GF-D8 (cell line): Measurements from ENCODE around the gene USP17L28.
"Not testable (repeated sequence)": the region's sequence is repeated elsewhere in the genome, so short reads cannot be mapped to it uniquely, and the experiment has no call there.

Source experiments
- DNase-seq: peaks from one replicate; lab custom pipeline; 2025; lab: John Stamatoyannopoulos, UW

USP17L28 gene, protein sequence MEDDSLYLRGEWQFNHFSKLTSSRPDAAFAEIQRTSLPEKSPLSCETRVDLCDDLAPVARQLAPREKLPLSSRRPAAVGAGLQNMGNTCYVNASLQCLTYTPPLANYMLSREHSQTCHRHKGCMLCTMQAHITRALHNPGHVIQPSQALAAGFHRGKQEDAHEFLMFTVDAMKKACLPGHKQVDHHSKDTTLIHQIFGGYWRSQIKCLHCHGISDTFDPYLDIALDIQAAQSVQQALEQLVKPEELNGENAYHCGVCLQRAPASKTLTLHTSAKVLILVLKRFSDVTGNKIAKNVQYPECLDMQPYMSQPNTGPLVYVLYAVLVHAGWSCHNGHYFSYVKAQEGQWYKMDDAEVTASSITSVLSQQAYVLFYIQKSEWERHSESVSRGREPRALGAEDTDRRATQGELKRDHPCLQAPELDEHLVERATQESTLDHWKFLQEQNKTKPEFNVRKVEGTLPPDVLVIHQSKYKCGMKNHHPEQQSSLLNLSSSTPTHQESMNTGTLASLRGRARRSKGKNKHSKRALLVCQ

DNA sequence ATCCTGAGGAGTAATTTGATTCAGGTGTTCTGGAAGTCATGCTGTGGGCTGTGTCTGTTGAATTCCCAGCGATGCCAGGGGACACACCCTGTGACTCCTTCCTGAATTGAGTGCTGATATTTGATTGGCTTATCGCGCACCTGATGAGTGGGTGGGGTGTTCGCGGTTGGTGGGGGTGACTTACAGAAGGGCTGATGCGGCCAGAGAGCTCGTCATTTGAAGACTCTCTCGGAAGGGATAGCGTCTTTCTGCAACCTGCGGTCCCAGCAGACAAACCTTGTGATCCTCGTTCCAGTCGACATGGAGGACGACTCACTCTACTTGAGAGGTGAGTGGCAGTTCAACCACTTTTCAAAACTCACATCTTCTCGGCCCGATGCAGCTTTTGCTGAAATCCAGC is at the start of gene USP17L28:
Gene USP17L28, plus strand, starts transcription at position 301 of the 400 bp plus-strand sequence. Its CDS starts 0 bp downstream, at position 301.
- DNase-seq: not testable (repeated sequence)

DNA sequence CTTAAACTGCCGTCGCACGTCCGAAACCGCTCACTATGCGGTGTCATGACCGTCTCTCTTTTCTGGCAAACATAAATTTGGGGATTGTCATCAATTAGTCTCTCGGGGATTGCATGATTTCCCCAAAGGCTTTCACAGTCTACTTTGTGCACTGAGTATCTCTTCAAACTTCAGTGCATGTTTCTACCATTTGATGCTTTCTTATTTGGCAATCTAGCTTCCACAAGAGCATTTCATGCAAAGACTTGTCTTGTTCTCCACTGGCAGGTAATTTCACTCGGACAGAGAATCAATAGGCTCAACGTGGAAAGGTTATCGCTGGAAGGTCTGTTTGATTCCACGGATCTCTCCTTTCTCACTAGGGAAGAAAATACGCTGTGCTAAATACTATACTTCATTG is 24.5 kb upstream of the USP17L28 start:
- DNase-seq: not testable (repeated sequence)

DNA sequence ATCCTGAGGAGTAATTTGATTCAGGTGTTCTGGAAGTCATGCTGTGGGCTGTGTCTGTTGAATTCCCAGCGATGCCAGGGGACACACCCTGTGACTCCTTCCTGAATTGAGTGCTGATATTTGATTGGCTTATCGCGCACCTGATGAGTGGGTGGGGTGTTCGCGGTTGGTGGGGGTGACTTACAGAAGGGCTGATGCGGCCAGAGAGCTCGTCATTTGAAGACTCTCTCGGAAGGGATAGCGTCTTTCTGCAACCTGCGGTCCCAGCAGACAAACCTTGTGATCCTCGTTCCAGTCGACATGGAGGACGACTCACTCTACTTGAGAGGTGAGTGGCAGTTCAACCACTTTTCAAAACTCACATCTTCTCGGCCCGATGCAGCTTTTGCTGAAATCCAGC is 23.8 kb upstream of the USP17L28 start, which contains the start of gene USP17L24:
Gene USP17L24, plus strand, starts transcription at position 301 of the 400 bp plus-strand sequence. Its CDS starts 0 bp downstream, at position 301.
- not testable (repeated sequence) for DNase-seq

DNA sequence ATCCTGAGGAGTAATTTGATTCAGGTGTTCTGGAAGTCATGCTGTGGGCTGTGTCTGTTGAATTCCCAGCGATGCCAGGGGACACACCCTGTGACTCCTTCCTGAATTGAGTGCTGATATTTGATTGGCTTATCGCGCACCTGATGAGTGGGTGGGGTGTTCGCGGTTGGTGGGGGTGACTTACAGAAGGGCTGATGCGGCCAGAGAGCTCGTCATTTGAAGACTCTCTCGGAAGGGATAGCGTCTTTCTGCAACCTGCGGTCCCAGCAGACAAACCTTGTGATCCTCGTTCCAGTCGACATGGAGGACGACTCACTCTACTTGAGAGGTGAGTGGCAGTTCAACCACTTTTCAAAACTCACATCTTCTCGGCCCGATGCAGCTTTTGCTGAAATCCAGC is 19.1 kb upstream of the USP17L28 start, which contains the start of gene USP17L25:
Gene USP17L25, plus strand, starts transcription at position 301 of the 400 bp plus-strand sequence. Its CDS starts 0 bp downstream, at position 301.
- not testable (repeated sequence) for DNase-seq

DNA sequence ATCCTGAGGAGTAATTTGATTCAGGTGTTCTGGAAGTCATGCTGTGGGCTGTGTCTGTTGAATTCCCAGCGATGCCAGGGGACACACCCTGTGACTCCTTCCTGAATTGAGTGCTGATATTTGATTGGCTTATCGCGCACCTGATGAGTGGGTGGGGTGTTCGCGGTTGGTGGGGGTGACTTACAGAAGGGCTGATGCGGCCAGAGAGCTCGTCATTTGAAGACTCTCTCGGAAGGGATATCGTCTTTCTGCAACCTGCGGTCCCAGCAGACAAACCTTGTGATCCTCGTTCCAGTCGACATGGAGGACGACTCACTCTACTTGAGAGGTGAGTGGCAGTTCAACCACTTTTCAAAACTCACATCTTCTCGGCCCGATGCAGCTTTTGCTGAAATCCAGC is 14.3 kb upstream of the USP17L28 start, which contains the start of gene USP17L26:
Gene USP17L26, plus strand, starts transcription at position 301 of the 400 bp plus-strand sequence. Its CDS starts 0 bp downstream, at position 301.
- DNase-seq: not testable (repeated sequence)

DNA sequence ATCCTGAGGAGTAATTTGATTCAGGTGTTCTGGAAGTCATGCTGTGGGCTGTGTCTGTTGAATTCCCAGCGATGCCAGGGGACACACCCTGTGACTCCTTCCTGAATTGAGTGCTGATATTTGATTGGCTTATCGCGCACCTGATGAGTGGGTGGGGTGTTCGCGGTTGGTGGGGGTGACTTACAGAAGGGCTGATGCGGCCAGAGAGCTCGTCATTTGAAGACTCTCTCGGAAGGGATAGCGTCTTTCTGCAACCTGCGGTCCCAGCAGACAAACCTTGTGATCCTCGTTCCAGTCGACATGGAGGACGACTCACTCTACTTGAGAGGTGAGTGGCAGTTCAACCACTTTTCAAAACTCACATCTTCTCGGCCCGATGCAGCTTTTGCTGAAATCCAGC is 9.6 kb upstream of the USP17L28 start, which contains the start of gene USP17L5:
Gene USP17L5, plus strand, starts transcription at position 301 of the 400 bp plus-strand sequence. Its CDS starts 0 bp downstream, at position 301.
- not testable (repeated sequence) for DNase-seq

DNA sequence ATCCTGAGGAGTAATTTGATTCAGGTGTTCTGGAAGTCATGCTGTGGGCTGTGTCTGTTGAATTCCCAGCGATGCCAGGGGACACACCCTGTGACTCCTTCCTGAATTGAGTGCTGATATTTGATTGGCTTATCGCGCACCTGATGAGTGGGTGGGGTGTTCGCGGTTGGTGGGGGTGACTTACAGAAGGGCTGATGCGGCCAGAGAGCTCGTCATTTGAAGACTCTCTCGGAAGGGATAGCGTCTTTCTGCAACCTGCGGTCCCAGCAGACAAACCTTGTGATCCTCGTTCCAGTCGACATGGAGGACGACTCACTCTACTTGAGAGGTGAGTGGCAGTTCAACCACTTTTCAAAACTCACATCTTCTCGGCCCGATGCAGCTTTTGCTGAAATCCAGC is 4.8 kb upstream of the USP17L28 start, which contains the start of gene USP17L27:
Gene USP17L27, plus strand, starts transcription at position 301 of the 400 bp plus-strand sequence. Its CDS starts 0 bp downstream, at position 301.
- DNase-seq: not testable (repeated sequence)

DNA sequence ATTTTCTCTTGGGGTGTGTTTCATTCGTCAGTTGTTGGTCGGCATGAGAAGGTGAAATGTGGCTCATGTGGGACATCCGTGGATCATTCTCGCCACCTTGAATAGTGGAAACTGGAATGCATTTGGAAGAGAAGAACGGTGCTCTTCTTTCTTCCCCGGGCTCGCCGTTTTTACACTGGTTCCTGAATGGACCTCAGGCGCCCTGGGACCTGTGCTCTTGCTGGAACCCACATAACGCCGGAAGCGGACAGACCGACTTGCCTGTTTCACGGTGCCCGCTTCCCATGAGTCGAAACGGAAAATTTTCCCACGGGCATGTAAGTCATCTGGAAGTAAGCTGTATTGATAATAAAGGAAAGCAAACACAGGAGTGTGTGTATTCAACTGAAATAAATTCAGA is 2.2 kb downstream of the USP17L28 start:
- not testable (repeated sequence) for DNase-seq

DNA sequence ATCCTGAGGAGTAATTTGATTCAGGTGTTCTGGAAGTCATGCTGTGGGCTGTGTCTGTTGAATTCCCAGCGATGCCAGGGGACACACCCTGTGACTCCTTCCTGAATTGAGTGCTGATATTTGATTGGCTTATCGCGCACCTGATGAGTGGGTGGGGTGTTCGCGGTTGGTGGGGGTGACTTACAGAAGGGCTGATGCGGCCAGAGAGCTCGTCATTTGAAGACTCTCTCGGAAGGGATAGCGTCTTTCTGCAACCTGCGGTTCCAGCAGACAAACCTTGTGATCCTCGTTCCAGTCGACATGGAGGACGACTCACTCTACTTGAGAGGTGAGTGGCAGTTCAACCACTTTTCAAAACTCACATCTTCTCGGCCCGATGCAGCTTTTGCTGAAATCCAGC is 4.6 kb downstream of the USP17L28 start, which contains the start of gene USP17L29:
Gene USP17L29, plus strand, starts transcription at position 301 of the 400 bp plus-strand sequence. Its CDS starts 0 bp downstream, at position 301.
- not testable (repeated sequence) for DNase-seq

DNA sequence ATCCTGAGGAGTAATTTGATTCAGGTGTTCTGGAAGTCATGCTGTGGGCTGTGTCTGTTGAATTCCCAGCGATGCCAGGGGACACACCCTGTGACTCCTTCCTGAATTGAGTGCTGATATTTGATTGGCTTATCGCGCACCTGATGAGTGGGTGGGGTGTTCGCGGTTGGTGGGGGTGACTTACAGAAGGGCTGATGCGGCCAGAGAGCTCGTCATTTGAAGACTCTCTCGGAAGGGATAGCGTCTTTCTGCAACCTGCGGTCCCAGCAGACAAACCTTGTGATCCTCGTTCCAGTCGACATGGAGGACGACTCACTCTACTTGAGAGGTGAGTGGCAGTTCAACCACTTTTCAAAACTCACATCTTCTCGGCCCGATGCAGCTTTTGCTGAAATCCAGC is 14.1 kb downstream of the USP17L28 start, which contains the start of gene USP17L30:
Gene USP17L30, plus strand, starts transcription at position 301 of the 400 bp plus-strand sequence. Its CDS starts 0 bp downstream, at position 301.
- not testable (repeated sequence) for DNase-seq

DNA sequence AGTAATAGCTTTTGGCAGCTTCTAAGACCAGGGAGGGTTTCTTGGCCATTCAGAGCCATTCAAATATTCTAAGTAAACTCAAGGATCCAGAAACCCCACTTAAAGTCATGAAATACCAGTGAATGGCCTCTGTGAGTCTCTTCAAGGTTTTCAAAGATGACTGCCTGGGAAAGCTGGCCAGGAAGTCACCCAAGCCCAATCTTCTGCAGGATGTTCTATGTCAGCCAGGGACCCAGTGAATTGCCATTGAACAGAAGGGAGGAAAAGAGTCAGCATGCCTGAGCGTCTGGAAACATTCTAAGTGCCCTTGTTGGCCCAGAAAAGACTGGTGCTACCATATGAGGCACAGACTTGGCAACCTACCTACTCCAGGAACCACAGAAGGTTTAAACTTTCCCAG is 31.2 kb downstream of the USP17L28 start:
- DNase-seq: not testable (repeated sequence)

DNA sequence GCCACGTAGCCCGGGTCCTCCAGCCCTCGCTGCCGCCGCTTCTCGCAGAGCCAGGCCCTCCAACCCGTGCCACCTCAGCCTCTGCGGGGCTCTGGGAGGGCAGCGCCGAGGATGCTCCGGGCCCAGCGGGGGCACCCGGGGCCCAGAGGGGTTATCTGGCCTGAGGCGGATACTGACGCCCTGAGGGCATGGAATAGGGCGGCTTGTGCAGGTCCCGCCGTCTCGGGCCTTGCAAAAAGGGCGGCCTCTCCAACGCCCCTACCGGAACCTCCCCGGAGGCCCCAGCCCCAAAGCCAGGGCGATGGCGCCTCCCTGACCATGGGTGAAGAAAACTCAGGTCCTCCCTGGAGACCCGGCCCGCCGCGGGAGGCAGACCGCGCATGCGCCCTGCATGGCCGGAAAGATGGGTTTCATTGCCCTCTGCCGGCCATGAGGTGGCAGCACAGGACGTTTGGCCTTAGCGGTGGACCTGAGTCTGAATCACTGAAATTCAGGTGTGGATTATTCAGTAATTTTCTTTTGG is 32.4 kb downstream of the USP17L28 start:
- DNase-seq: not testable (repeated sequence)

DNA sequence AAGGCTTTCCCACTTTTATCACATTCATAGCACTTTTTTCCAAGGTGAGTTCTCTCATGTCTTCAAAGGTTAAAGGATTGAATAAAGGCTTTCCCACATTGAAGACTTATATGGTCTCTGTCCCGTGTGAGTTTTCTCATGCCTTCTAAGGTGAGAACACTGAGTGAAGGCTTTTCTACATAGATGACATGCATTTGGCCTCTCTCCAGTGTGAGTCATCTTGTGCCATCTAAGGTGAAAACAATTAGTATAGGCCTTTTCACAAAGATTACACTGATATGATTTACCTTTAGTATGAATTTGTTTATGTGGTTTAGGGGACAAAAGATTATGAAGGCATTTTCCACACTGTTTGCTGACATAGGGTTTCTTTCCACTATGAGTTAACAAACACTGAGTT is 35.4 kb downstream of the USP17L28 start:
- DNase-seq: no peak

DNA sequence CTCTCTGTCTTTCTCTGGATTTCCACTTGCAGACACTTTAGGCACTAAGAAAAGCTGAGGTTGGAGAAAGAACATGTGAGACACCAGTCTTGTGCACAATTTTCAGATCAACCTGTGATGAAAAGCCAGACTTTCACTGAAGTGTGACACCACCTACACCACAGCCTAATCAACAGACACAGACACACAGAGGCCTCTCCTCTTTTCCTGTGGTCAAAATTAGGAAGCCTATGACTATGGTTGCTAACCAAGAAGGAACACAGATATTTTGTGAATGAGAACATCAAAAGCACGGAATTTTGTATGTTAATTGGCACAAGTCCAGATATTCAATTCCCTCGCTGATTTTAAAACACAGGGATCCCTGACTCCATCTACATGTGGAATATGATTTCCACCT is 40.3 kb downstream of the USP17L28 start:
- DNase-seq: not testable (repeated sequence)
